Pulmonary artery endothelial cell (primary cell): ENCODE data around the gene ATP4B. TPM values are rescaled to one million over a fixed set of nuclear protein-coding genes. Genes with fewer than 3 reads are reported as not detected.

Source experiments
- DNase-seq: peaks from one replicate; pipeline ENCODE4 v3.0.0-alpha.2; 2011; ENCODE audit warnings: low read depth, low spot score
- total RNA-seq: library from RNA; depleted of rRNA; stranded (reverse); fragments of >200 nt; gene quantifications from 2 replicates; pipeline ENCODE4 v1.2.3, GENCODE V29; 2014

ATP4B gene
- total RNA-seq, 1 donor from 2014 or later, result 0.13 TPM

GRCh38 chr13:113642563-113642962, 15.4 kb downstream of the ATP4B start:
- no peak for DNase-seq

- DNase-seq, result no peak
Measured at GRCh38 chr13:113641426-113641825, 16.6 kb downstream of the ATP4B start.

DNA sequence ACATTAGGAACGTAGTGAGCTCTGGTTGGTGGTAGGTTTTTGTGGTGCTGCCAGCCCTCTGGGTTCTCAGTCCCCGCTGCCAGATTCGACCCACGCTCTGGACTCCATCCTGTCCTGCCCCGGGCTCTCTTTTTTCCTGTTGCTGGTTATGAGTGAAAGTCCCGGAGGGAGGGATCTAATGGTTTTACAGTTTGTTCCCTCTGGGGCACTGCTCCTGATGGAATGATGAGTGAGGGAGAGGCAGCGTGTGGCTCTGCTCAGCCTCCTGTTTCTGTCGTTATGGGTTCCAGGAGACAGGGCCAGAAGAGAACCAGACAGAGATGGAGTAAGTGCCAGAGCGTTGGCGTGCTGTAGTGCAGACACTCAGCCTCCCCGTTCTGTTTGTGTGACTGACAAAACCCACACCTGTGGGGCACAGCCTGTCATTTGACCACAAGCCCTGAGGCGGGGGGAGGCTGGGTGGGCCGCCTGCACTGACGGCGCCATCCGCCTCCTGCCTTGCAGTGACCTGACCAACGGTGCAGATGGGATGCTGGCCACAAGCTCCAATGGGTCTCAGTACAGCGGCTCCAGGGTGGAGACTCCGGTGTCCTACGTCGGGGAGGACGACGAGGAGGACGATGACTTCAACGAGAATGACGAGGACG, 18.3 kb downstream of the ATP4B start:
- DNase-seq, result no peak

DNA sequence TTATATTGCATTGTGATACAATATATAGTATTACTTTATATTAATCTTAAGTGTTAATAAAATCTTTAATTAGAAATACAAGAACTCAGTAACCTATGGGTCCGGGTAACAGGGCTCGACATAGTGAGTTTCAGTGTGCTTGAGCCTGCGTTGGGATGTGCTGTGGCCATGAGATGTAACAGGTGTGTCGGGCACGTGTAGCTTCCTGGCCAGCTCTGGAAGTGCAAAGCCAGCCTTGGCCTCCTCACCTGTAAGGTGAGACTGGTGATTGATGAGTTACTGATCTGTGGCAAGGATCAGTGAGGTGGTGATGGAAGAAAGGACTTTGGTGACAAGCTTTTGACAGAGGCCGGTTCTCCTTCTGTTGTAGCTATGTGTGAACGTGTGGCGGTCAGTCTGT, 19.2 kb downstream of the ATP4B start:
- no peak for DNase-seq

GRCh38 chr13:113638173-113638746, 19.7 kb downstream of the ATP4B start:
- no peak for DNase-seq

DNA sequence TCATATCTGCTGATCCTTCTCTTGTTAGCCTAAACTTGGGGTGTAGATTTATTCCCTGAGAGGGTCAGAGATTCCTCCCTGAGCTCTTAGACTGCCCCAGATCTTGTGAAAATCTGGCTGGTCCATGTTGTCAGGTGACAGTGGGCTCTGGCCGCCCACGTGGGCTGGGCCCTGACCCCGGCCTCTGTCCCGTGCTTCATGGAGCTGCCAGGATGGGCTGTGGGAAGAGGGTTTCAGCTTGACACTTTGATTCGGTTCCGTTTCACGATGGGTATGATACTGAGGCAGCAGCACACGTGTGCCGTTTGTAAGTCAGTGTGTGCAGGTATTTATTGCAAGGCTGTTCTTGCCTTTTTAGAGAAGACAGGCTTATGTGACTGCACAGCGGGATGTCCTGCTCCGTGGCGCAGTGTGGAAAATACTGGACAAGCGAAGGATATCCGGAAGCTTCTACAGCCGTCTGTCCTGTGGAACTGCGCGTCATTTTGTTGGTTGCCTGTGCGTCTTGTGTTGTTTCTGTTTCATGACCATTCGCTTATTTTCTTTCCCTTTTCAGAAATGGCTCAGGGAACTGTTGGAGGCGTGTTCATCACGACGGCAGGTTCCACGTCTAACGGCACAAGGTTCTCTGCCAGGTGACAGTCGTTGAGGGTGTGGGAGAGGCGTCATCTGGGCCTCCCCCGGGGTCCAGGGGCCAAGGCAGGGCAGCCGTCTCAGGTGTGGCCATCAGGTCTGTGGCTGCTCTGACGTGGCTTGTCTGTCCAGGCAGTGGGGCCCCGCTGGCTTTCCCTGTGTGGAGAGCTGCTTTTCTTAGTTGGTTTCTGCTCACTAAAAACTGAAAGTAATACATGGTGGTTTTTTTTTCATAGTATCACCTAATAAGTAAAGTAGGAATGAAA, 20.5 kb downstream of the ATP4B start:
- no peak for DNase-seq

GRCh38 chr13:113636266-113636963, 21.6 kb downstream of the ATP4B start:
- DNase-seq, result no peak

GRCh38 chr13:113635709-113636108, 22.3 kb downstream of the ATP4B start:
- DNase-seq, result no peak

DNA sequence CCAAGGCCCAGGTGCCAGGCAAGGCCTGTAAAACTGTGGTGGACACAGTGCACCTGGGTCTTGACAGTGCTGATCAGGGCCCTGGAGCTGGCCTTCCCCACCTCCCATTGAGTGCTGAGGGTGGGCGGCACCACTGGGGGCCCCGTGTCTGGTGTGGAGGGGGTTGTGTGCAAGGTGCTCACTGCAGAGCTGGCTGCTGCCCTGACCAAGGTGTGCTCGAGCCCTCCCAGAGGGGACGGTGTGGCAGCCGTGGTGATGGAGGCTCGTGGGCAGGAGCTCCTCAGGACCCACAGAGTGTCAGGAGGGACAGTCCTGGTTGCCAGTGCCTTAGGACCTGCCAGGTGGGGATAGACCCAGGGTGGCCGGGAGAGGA, 23.0 kb downstream of the ATP4B start:
- no peak for DNase-seq

GRCh38 chr13:113634279-113635047, 23.5 kb downstream of the ATP4B start:
- no peak for DNase-seq

GRCh38 chr13:113633485-113633873, 24.5 kb downstream of the ATP4B start:
- no peak for DNase-seq

GRCh38 chr13:113632706-113633484, 25.1 kb downstream of the ATP4B start:
- DNase-seq, result no peak

- no peak for DNase-seq
Measured at GRCh38 chr13:113631341-113632095, 26.5 kb downstream of the ATP4B start.

GRCh38 chr13:113630804-113631203, 27.2 kb downstream of the ATP4B start:
- no peak for DNase-seq

DNA sequence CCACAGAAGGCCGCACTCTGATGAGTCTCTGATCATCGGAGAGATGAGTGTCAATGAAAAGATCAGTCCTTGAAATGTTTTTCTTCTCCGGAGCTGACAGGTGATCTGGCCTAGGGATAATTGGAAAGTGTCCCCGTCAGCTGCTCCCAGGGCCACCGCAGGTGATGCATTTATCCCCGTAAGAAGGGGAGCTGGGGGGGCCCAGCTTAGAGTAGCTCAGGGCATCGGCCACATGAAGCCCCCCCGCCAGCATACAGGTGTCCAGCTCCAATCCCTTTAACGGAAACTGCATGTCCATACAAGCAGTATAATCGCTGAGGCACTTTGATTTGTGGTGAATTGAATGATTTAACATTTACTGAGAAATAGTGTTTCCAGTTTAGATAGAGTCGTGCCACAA, 27.7 kb downstream of the ATP4B start:
- no peak for DNase-seq

- no peak for DNase-seq
Measured at GRCh38 chr13:113629866-113630265, 28.1 kb downstream of the ATP4B start.

GRCh38 chr13:113628291-113629270, 29.4 kb downstream of the ATP4B start:
- no peak for DNase-seq

- DNase-seq, result no peak
Measured at GRCh38 chr13:113627136-113627535, 30.9 kb downstream of the ATP4B start.
